Progenitor cell of endocrine pancreas (in vitro differentiated cells): ENCODE data around the gene PLEKHM3. TPM values are rescaled to one million over a fixed set of nuclear protein-coding genes. Genes with fewer than 3 reads are reported as not detected.
A peak's percentile ranks its signal among the peaks of the same experiment; 100 is the strongest.

Experiments
- DNase-seq: peaks from one replicate; pipeline ENCODE4 v3.0.0; 2021; ENCODE audit warnings: low spot score; ENCODE audit not compliant: unreplicated experiment
- H3K27ac Mint-ChIP-seq: 2 replicates; pipeline ENCODE4 v1.8.0; 2021; ENCODE audit warnings: mild to moderate bottlenecking, moderate library complexity, mixed read lengths
- H3K27me3 Mint-ChIP-seq: 2 replicates; pipeline ENCODE4 v1.8.0; 2021; ENCODE audit warnings: mixed read lengths
- H3K36me3 Mint-ChIP-seq: 2 replicates; pipeline ENCODE4 v1.8.0; 2022; ENCODE audit warnings: mixed read lengths; ENCODE audit not compliant: insufficient read depth
- H3K4me1 Mint-ChIP-seq: 2 replicates; pipeline ENCODE4 v1.8.0; 2021; ENCODE audit warnings: low read depth, mixed read lengths
- H3K4me3 Mint-ChIP-seq: 2 replicates; pipeline ENCODE4 v1.8.0; 2021; ENCODE audit warnings: low read depth, mild to moderate bottlenecking, moderate library complexity, mixed read lengths
- H3K9me3 Mint-ChIP-seq: 2 replicates; pipeline ENCODE4 v1.8.0; 2021; ENCODE audit warnings: low read depth, mixed read lengths
- CTCF ChIP-seq: fragments of 200-600 bp; sonication (generic); IDR thresholded peaks from one replicate; pipeline ENCODE4 v1.5.0; 2021; ENCODE audit warnings: antibody characterized with exemption, mild to moderate bottlenecking; ENCODE audit not compliant: unreplicated experiment
- total RNA-seq: library from RNA; stranded (reverse); gene quantifications from 2 replicates; pipeline ENCODE4 v1.2.1, GENCODE V29; 2021

PLEKHM3 gene
- total RNA-seq, 1 donor from 2014 or later = 19.2 TPM

- no peak for DNase-seq
- no peaks in the 10 kb centered on the region for H3K36me3 Mint-ChIP-seq
- H3K27me3 Mint-ChIP-seq = no peaks in the 10 kb centered on the region
- H3K4me1 Mint-ChIP-seq = peaks cover 37% of the 10 kb centered on the region
- H3K27ac Mint-ChIP-seq = no peak overlapping the region
- no peak overlapping the region for H3K4me3 Mint-ChIP-seq
- no peaks in the 10 kb centered on the region for H3K9me3 Mint-ChIP-seq
- TF ChIP-seq CTCF = no peak
Measured at GRCh38 chr2:207840101-207840500, 185.2 kb downstream of the PLEKHM3 start.

- Mint-ChIP-seq H3K27ac (no peak overlapping the region), H3K36me3 (no peaks in the 10 kb centered on the region), H3K27me3 (no peaks in the 10 kb centered on the region), H3K4me1 (peaks cover 32% of the 10 kb centered on the region), H3K4me3 (no peak overlapping the region), H3K9me3 (no peaks in the 10 kb centered on the region)
- no peak for DNase-seq
- no peak for TF ChIP-seq CTCF
Measured at GRCh38 chr2:207839575-207839974, 185.8 kb downstream of the PLEKHM3 start.

DNA sequence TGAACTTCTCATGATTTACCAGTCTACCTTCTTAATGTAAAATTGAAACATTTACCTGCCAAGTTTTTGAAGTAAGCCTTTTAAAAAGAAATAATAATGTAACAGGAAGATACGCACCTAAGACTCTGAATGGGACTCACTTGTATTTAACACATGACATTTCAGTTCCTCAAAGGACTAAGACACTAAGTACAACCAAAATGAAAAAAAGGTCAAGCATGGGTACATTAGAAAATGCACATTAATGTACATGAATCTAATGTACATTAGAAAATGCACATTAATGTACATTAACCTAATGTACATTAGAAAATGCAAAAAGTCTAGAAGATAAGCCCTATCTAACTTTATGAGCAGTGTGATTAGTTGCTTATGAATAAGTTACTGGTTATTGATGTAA is 186.3 kb downstream of the PLEKHM3 start:
- no peak for DNase-seq
- H3K4me1 Mint-ChIP-seq = peaks cover 30% of the 10 kb centered on the region
- no peaks in the 10 kb centered on the region for H3K36me3 Mint-ChIP-seq
- H3K27ac Mint-ChIP-seq = peak overlapping the region; percentile 19
- no peak for TF ChIP-seq CTCF
- no peaks in the 10 kb centered on the region for H3K9me3 Mint-ChIP-seq
- H3K4me3 Mint-ChIP-seq = no peak overlapping the region
- no peaks in the 10 kb centered on the region for H3K27me3 Mint-ChIP-seq

DNA sequence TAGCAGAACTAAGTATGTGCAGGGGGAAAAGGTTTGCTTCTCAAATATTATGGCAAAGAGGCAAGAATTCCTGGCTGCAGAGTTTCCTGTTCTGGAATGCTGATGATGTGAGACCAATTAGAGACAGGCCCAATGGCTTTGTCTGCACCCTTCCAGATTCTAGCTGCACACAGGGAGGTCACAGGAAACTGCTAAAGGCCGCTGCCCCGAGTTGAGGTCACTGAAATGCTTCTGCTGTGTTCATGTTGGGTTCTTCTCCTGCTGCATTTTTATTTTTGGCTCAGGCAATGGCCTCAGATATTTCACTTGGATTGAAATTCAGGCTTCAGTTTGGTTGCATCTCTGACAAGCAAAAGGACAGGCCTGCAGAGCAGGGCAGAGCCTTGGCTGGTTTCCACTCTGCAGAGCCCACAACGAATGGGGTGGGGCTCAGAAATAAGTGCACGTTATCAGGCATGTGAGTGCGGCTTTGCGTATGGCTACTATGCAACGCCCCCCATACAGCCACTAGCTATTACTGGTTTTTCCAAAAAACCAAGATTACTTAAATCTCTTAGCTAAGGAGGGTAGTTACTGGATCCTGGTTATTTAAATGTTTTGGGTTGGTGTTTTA is 188.7 kb downstream of the PLEKHM3 start:
- H3K27me3 Mint-ChIP-seq = no peaks in the 10 kb centered on the region
- no peak for DNase-seq
- H3K4me3 Mint-ChIP-seq = no peak overlapping the region
- peaks cover 28% of the 10 kb centered on the region for H3K4me1 Mint-ChIP-seq
- no peaks in the 10 kb centered on the region for H3K9me3 Mint-ChIP-seq
- H3K27ac Mint-ChIP-seq = peak overlapping the region; percentile 70
- H3K36me3 Mint-ChIP-seq = no peaks in the 10 kb centered on the region
- TF ChIP-seq CTCF = no peak

DNA sequence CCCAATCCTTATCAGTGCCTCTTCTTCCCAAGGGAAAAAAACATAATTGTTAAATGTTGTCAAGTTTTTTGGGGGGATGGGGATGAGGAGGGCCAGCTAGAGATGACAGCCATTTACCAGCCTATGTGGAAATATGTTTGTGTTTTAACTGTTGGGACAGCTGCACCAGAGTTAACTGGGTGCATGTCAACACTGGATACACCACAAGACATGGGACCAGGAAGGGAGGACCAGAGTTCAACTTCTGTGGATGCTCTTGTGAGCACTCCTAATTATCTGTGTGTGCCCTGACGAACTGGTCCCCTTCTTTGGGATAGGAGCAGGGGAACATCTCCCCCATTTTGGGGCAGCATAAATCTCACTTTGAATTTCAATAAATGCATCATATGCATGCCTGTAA is 189.5 kb downstream of the PLEKHM3 start:
- Mint-ChIP-seq H3K27me3 (no peaks in the 10 kb centered on the region), H3K4me3 (no peak overlapping the region), H3K36me3 (no peaks in the 10 kb centered on the region), H3K27ac (peak overlapping the region; percentile 38), H3K4me1 (peaks cover 34% of the 10 kb centered on the region), H3K9me3 (no peaks in the 10 kb centered on the region)
- no peak for DNase-seq
- TF ChIP-seq CTCF = no peak
